ENCODE results near the gene ZNF559.

GRCh38 chr19:9348671-9349070 is 24.7 kb downstream of the ZNF559 start:
- TF ChIP-seq EZH2 (optimal IDR thresholded peaks at IDR 0.05; ENCODE audit: low read depth, low read length) (no peak), CTCF (IDR thresholded peaks at IDR 0.05; ENCODE audit: low read length) (no peak), EZH2phosphoT487 (IDR thresholded peaks at IDR 0.05; ENCODE audit: low read length) (no peak)
